ENCODE measurements around the gene NEAT1. TPM values are rescaled to one million over a fixed set of nuclear protein-coding genes. Genes with fewer than 3 reads are reported as not detected.

The NEAT1 gene
- total RNA-seq, result 236 to 269 TPM (median 246 TPM) in 3 replicates

DNA sequence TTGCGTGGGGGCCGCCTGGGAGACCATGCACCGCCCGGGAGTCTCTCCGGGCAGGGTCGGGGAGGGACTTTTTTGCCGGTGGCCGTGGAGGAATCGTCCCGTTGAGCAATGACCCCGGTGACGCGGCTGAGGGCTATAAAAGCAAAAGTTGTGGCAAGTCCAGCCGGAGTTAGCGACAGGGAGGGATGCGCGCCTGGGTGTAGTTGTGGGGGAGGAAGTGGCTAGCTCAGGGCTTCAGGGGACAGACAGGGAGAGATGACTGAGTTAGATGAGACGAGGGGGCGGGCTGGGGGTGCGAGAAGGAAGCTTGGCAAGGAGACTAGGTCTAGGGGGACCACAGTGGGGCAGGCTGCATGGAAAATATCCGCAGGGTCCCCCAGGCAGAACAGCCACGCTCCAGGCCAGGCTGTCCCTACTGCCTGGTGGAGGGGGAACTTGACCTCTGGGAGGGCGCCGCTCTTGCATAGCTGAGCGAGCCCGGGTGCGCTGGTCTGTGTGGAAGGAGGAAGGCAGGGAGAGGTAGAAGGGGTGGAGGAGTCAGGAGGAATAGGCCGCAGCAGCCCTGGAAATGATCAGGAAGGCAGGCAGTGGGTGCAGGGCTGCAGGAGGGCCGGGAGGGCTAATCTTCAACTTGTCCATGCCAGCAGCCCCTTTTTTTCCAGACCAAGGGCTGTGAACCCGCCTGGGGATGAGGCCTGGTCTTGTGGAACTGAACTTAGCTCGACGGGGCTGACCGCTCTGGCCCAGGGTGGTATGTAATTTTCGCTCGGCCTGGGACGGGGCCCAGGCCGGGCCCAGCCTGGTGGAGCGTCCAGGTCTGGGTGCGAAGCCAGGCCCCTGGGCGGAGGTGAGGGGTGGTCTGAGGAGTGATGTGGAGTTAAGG lies at the start of gene NEAT1:
NEAT1 (plus strand) TSS at position 166 of the 883 bp plus-strand sequence.
- peak within 1 kb of the TSS; percentile 88 for H3K4me3 Mint-ChIP-seq
- H3K4me1 Mint-ChIP-seq, result peaks cover 86% of the 10 kb centered on the region
- H3K27ac Mint-ChIP-seq, result peak within 1 kb of the TSS; percentile 100
- no peaks in the 10 kb centered on the region for H3K27me3 Mint-ChIP-seq (ENCODE audit: low read depth)
- peak; percentile 74 to 88 for DNase-seq (ENCODE audit: low spot score in 2 of 2, unreplicated experiment in 2 of 2)
- TF ChIP-seq, protein P1, sequence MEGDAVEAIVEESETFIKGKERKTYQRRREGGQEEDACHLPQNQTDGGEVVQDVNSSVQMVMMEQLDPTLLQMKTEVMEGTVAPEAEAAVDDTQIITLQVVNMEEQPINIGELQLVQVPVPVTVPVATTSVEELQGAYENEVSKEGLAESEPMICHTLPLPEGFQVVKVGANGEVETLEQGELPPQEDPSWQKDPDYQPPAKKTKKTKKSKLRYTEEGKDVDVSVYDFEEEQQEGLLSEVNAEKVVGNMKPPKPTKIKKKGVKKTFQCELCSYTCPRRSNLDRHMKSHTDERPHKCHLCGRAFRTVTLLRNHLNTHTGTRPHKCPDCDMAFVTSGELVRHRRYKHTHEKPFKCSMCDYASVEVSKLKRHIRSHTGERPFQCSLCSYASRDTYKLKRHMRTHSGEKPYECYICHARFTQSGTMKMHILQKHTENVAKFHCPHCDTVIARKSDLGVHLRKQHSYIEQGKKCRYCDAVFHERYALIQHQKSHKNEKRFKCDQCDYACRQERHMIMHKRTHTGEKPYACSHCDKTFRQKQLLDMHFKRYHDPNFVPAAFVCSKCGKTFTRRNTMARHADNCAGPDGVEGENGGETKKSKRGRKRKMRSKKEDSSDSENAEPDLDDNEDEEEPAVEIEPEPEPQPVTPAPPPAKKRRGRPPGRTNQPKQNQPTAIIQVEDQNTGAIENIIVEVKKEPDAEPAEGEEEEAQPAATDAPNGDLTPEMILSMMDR (IDR thresholded peaks at IDR 0.05; ENCODE audit: unreplicated experiment), result no peak
- H3K9me3 Mint-ChIP-seq, result no peaks in the 10 kb centered on the region
- no peaks in the 10 kb centered on the region for H3K36me3 Mint-ChIP-seq

DNA sequence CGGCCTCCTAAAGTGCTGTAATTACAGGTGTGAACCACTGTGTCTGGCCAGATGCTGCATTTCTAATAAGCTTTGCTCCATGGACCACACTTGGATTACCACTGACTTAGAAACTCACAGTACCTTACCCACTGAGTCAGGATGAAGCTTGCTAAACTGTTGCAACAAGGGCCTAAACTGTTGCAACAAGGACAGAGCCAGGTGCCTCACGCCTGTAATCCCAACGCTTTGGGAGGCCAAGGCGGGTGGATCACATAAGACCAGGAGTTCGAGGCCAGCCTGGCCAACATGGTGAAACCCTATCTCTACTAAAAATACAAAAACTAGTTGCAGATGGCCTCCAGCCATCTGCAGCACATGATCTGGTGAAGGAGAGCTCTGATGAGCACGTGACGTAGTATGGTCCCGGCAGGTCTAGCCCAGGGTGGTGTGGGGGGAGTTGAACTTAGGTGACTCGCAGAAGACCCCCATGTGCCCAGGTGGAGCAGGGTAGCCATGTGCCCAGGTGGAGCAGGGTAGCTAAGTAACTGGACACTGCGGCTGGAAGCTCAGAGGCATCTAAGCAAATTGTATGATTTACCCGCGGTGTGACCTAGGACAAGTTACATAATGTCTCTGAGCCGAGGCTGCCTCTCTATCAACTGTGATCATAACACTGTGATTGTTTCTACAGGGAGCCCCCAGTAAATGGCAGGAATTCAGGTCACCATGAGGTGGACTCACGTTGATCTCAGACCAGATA lies 48.6 kb upstream of the NEAT1 start:
- DNase-seq (ENCODE audit: low spot score in 2 of 2, unreplicated experiment in 2 of 2), result no peak
- Mint-ChIP-seq H3K36me3 (no peaks in the 10 kb centered on the region), H3K9me3 (no peaks in the 10 kb centered on the region), H3K4me1 (no peaks in the 10 kb centered on the region), H3K4me3 (no peak overlapping the region), H3K27ac (no peak overlapping the region), H3K27me3 (ENCODE audit: low read depth) (no peaks in the 10 kb centered on the region)
- TF ChIP-seq, protein P1 (IDR thresholded peaks at IDR 0.05; ENCODE audit: unreplicated experiment), result no peak

DNA sequence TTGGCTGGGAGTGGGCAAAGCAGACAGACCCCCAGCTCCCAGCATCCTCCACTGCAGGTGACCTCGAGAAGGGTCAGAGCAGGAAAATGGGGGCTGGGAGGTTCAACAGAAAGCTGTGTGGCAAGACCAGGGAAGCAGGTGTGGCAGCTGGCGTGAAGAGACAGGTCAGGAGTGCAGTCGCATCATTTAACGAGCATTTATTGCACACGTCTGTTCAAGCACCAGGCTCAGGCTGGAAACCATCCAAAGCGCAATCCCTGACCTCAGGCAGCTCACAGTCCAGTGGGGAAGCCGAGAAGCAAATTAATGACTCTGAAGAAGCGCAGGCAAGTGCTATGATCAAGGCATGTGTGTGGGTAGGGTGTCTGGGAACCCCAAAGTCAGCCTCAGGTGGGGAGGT lies 47.6 kb upstream of the NEAT1 start:
- Mint-ChIP-seq H3K27me3 (ENCODE audit: low read depth) (no peaks in the 10 kb centered on the region), H3K4me3 (no peak overlapping the region), H3K9me3 (no peaks in the 10 kb centered on the region), H3K36me3 (no peaks in the 10 kb centered on the region), H3K27ac (no peak overlapping the region), H3K4me1 (no peaks in the 10 kb centered on the region)
- TF ChIP-seq, protein P1 (IDR thresholded peaks at IDR 0.05; ENCODE audit: unreplicated experiment), result no peak
- DNase-seq (ENCODE audit: low spot score in 2 of 2, unreplicated experiment in 2 of 2), result no peak

DNA sequence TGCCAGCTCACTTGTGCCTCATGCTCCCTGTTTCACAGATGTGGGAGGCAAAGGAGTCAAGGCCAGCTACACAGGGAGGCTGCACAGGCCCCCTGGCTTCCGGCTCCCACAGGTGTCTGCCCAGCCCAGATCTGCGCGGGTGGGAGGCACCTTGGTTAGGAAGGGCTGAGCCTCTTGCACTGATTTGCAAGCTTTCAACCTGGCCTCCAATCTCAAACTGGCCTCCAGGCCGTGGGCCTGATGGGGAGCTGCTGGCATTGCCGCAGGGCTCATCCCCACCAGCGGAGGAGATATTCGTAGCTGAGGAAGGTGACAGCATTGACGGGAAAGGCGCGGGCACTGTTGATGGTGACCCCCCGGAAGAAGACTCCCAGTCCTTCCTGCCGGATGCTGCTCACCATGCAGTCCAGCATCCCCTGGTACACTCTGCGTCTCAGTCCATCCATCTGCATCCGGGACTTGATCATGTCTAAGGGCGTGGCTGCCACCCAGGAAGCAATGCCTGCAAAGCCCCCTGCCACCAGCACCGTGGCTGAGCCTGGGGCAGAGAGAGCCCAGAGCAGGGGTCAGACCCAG lies 46.4 kb upstream of the NEAT1 start:
- H3K36me3 Mint-ChIP-seq, result no peaks in the 10 kb centered on the region
- H3K27me3 Mint-ChIP-seq (ENCODE audit: low read depth), result no peaks in the 10 kb centered on the region
- no peaks in the 10 kb centered on the region for H3K9me3 Mint-ChIP-seq
- TF ChIP-seq, protein P1 (IDR thresholded peaks at IDR 0.05; ENCODE audit: unreplicated experiment), result no peak
- no peak overlapping the region for H3K4me3 Mint-ChIP-seq
- no peak for DNase-seq (ENCODE audit: low spot score in 2 of 2, unreplicated experiment in 2 of 2)
- no peaks in the 10 kb centered on the region for H3K4me1 Mint-ChIP-seq
- no peak overlapping the region for H3K27ac Mint-ChIP-seq

DNA sequence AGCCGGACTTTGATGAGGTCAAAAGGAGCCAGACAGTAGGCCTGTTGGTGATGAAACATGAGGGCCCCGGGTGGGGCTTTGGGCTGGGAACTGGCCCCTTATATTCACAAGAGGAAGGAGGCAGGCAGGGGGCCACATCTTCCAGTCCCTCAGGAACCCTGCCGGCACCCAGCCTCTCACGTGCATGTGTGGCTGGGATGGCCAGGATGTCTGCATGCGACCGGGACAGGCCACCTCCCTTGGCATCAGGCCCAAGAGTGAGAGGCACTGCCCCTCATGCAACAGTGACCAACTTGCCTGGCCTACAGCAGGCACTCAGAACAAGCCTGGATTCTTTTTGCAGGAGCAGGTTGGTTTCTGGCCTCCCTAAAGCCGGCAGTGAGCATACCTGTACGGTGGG lies 45.6 kb upstream of the NEAT1 start:
- Mint-ChIP-seq H3K4me3 (no peak overlapping the region), H3K27ac (no peak overlapping the region)

More for the DNA sequence above, 45.6 kb upstream of the NEAT1 start:
- Mint-ChIP-seq H3K9me3 (no peaks in the 10 kb centered on the region), H3K27me3 (ENCODE audit: low read depth) (no peaks in the 10 kb centered on the region), H3K36me3 (no peaks in the 10 kb centered on the region), H3K4me1 (peaks cover 8% of the 10 kb centered on the region)
- TF ChIP-seq, protein P1 (IDR thresholded peaks at IDR 0.05; ENCODE audit: unreplicated experiment), result no peak
- DNase-seq (ENCODE audit: low spot score in 2 of 2, unreplicated experiment in 2 of 2), result no peak
